HL-60/S4 treated with retinoic acid at 250 ng/mL for 4 days and 3 days (cell line): Measurements from ENCODE around the gene NBPF1.
"Not testable (repeated sequence)": the region's sequence is repeated elsewhere in the genome, so short reads cannot be mapped to it uniquely, and the experiment has no call there.

ENCODE experiments used
- in situ Hi-C: fragments of 300-500 bp; cut with MboI; formaldehyde crosslinking; loops from 2 replicates; pipeline ENCODE4 v1.7.0; 2022; ENCODE audit warnings: low sequenced_read_pairs

Gene NBPF1

GRCh38 chr1:16608838-16609560 is 4.4 kb downstream of the NBPF1 start:
- in situ Hi-C loops: loop anchor here (10.0 to 25.0 kb wide), 4 partner anchors 97 to 522 kb away; partner anchors contain the start of gene RNU1-1

DNA sequence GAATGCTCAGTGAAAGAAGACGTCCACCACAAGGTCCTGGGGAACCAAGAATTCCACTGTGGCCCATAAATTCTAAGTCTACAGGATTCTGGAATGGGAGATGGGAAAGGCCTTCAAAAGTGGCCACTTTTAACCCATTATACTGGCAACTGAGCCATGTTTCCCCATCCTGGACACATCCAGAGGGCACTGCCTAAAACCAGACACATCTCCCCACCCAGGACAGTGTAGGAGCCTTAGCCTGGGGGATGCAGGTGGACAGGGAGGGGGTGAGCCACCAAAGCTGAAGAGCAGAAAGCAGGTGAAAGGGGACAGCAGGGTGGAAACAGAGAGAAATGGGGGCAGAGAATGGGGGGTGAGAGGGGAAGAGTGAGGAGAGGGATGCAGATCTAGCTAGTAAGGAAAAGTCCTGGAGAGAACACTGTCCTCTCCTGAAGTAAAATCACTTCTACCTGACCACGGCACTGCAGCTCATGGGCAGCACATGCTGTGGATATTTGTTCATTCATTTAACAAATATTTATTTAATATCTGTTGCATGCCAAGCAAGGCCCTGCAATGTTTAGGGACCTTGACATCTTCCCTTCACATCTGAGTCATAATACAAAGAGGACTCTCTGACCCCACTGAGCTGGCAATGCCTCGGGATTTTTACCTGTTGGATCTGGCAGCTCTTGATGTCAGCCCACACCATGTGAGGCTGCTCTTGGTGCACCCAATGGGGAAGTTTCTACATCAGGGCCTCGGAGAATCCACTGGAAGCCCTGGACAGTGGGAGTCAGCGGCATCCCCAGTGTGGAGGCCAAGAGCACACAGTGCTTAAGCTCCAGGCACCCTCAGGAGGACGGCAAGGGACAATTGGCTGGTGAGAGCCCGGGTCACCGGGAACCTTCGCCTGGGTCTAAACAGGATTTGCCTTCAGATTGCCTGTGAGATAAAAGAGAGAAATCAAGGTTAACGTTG is 5.2 kb downstream of the NBPF1 start:
- in situ Hi-C loops: loop anchor here (10.0 to 25.0 kb wide), 4 partner anchors 96 to 521 kb away; partner anchors contain the start of gene RNU1-1

DNA sequence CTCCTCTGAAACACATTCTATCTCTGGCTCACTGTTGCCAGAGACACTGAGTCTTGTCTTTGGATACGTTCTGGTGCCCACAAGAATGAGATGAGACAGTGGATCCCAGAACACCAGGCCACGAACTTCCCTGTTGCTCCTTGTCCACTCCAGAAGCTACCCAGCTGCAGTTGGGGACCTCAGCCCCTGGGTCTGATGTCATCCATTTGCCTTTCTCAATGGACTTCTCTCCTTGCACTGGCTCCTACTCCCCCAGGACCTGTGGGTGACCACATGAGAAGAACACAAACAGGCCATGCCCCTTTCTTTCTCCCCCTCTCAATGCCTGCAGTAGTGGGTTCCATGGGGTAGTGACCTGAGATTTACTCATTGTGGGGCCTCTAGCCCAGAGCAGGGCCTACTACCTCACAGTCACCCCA is 5.9 kb downstream of the NBPF1 start:
- in situ Hi-C loops: loop anchor here (10.0 to 25.0 kb wide), 4 partner anchors 95 to 520 kb away; partner anchors contain the start of gene RNU1-1

GRCh38 chr1:16606666-16607432 is 6.5 kb downstream of the NBPF1 start:
- in situ Hi-C loops: loop anchor here (10.0 to 25.0 kb wide), 4 partner anchors 95 to 520 kb away; partner anchors contain the start of gene RNU1-1

- in situ Hi-C loops: loop anchor here (10.0 to 25.0 kb wide), 4 partner anchors 94 to 519 kb away; partner anchors contain the start of gene RNU1-1
Observed at GRCh38 chr1:16605532-16606505, 7.5 kb downstream of the NBPF1 start.

- in situ Hi-C loops: loop anchor here (10.0 to 25.0 kb wide), 4 partner anchors 93 to 518 kb away; partner anchors contain the start of gene RNU1-1
Observed at GRCh38 chr1:16605213-16605525, 8.2 kb downstream of the NBPF1 start.

DNA sequence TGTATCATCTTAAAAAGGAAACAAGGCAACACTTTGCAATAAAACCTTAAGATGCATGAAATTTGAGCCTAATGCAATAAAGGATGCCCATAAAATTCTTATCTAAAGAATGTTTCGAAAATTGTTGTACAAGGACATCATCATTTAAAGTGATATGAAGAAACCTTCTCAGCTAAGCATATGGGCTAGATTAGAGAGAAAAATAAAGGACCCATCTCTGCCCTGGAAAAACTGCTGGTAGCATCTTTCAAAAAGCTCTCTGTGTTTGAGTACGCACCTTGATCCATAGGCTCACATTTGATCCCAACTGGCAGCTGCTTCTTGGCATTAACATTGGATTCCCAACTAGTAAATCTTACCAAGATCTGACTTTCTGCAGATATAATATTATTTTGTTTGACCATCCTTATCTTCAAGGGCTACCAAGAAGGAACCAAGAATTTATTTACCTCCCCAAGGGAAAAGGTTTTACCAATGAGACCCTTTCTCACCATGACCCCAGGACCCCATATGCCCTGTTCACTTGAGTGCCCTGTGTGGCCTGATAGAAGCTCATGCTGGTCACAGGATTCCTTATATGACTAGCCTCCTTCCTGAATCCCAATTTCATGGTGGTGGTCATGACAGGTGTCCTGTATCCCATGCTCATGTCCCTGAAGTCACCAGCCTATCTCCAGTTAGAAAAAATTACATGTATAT is 8.7 kb downstream of the NBPF1 start:
- in situ Hi-C loops: loop anchor here (10.0 to 25.0 kb wide), 4 partner anchors 92 to 517 kb away; partner anchors contain the start of gene RNU1-1

DNA sequence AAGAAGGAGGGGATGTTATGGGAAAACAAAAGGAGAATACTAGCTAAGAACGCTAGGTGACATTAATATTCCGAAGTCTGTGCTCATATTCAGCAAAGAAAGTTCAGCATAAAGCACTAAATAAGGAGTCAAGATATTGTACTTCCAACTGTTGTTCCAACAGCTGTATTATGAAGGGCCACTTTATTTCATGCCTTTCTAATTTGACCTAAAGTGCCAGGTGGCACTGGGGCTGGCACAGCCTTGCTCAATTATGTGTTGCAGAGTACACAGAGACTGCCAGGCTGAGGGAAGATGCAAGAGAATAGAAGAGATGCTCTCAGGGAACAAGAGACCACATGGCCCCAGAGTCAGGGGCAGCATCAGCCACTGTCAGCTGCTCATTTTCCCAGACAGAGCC is 9.7 kb downstream of the NBPF1 start:
- in situ Hi-C loops: loop anchor here (10.0 to 25.0 kb wide), 4 partner anchors 91 to 516 kb away; partner anchors contain the start of gene RNU1-1

DNA sequence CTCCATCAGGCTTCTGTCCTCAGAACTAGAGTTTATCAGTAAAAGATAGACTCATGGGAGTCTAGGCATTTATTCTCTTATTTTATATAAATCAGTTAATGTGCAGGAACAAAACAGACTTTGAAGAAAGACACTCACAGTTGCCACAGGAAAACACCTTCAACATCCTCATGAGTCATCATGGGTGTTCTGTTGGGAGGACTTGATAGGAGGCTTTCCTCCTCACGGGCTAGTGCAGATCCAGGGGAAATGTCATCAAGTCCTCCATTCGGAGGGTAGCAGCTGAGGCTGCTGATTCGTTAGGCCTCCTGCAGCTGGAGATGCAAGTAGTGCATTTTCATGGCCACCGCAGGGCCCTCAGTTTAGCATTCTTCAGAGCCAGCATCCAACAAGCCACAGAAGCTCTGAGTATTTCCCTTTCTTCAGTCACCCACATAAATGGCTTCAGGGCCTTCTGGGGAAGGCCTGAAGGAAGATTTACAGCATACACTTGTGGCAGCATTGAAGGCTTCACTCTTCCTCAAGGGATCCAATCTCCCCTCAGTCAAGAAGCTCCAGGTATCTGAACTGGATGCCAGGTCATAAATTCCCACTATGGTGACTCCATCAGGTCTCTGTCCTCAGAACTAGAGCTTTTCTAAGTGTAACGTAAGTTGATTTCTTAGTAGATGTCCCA is 10.9 kb downstream of the NBPF1 start:
- in situ Hi-C loops: loop anchor here (10.0 to 25.0 kb wide), 4 partner anchors 90 to 515 kb away; partner anchors contain the start of gene RNU1-1

- in situ Hi-C loops: loop anchor here (10.0 to 25.0 kb wide), 4 partner anchors 89 to 514 kb away; partner anchors contain the start of gene RNU1-1
Observed at GRCh38 chr1:16600855-16601786, 12.2 kb downstream of the NBPF1 start.

- in situ Hi-C loops: not testable (repeated sequence)
Observed at GRCh38 chr1:16599326-16599725, 14.0 kb downstream of the NBPF1 start.

- in situ Hi-C loops: not testable (repeated sequence)
Observed at GRCh38 chr1:16595216-16595615, 18.1 kb downstream of the NBPF1 start.

- in situ Hi-C loops: not testable (repeated sequence)
Observed at GRCh38 chr1:16591845-16592244, 21.5 kb downstream of the NBPF1 start.

- in situ Hi-C loops: not testable (repeated sequence)
Observed at GRCh38 chr1:16588081-16588480, 25.3 kb downstream of the NBPF1 start.

DNA sequence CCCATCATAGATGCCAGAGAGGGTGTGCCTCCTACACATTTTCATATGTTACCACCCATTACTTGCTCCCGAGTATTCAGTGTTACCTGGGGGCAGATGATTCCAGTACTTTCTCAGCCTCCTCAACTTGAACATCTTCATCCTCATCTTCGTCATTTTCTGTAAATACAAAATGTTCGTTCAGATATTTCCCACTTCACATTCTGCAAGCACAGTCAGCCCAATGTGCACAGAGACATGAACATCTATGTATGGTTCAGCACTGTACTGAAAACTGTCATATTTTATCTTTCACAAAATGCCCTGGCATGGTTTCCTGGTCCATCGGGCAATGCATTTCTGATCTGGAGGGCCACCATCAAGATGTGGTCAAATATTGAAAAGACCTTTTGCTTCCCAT is 25.7 kb downstream of the NBPF1 start:
- in situ Hi-C loops: not testable (repeated sequence)

- in situ Hi-C loops: not testable (repeated sequence)
Observed at GRCh38 chr1:16565324-16565723, 48.0 kb downstream of the NBPF1 start.

- in situ Hi-C loops: not testable (repeated sequence)
Observed at GRCh38 chr1:16561035-16561434, 52.3 kb downstream of the NBPF1 start.
